GM21529 (cell line): ENCODE measurements around the gene TRIM67.
"Not testable (repeated sequence)": the region's sequence is repeated elsewhere in the genome, so short reads cannot be mapped to it uniquely, and the experiment has no call there.

Experiments used
- ATAC-seq: cut with Tn5 transposase; IDR thresholded peaks from one replicate; pipeline ENCODE4 v1.9.1; 2021; ENCODE audit not compliant: unreplicated experiment

TRIM67 gene

DNA sequence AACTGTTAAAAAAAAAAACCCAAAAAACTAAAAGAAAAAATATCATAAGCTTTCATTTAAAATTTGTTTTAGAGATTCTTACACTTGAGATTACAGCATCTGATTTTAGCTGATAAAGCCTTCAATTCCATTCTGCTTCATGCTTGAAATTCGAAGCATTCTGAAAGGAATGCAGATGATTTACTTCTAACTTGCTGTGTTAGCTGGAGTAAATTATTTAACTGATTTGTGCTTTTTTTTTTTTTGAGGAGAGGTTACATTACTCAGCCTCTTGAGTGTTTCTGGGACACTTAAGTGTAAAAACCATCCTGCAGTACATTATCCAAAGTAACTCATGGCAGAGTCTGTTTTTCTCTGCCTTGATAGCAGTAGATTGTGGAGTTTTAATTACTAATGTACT lies 4.5 kb upstream of the TRIM67 start:
- no peak for ATAC-seq

DNA sequence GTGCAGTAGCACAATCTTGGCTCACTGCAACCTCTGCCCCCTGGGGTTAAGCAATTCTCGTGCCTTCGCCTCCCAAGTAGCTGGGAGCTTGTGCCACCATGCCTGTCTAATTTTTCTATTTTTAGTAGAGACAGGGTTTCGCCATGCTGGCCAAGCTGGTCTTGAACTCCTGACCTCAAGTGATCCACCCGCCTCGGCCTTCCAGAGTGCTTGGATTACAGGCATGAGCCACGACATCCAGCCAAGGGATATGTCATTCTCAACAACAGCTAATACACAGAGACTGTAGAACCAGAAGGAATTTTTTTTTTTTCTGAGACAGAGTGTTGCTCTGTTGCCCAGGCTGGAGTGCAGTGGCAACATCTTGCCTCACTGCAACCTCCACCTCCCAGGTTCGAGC lies 3.7 kb upstream of the TRIM67 start:
- ATAC-seq: not testable (repeated sequence)

DNA sequence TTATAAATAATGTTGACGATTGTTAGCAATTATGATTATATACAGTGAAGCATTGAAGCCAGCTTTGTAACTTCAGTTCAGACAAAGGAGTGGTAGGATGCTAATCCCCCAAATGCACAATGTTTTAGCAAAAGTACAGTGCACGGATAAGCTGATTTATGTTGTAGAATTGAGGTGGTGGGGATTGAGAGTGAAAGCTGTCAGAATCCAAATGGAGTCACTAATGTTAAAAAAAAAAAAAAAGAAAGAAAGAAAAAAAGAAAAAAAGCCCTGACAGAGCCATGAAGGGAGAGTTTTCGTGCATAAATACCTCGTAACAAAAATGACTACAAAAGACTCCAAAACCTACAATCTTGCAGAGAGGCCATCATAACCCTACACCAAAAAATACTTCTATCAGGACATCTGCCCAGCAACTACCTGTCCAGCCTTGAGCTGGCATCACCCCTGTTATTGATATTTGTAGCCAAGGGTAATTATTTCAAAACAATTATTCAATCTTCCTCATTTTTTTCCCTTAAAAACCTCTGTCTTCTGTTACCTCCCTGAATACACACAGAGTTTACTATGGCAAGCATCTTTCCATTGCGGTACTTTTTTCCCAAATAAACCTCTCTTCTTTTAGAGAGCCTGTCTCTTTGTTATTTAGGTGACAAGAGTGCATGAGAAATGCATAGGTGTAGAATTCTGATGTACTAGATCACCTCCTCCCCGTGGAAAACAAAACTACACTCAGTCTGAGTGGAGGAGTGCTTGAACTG lies 2.5 kb upstream of the TRIM67 start:
- no peak for ATAC-seq

DNA sequence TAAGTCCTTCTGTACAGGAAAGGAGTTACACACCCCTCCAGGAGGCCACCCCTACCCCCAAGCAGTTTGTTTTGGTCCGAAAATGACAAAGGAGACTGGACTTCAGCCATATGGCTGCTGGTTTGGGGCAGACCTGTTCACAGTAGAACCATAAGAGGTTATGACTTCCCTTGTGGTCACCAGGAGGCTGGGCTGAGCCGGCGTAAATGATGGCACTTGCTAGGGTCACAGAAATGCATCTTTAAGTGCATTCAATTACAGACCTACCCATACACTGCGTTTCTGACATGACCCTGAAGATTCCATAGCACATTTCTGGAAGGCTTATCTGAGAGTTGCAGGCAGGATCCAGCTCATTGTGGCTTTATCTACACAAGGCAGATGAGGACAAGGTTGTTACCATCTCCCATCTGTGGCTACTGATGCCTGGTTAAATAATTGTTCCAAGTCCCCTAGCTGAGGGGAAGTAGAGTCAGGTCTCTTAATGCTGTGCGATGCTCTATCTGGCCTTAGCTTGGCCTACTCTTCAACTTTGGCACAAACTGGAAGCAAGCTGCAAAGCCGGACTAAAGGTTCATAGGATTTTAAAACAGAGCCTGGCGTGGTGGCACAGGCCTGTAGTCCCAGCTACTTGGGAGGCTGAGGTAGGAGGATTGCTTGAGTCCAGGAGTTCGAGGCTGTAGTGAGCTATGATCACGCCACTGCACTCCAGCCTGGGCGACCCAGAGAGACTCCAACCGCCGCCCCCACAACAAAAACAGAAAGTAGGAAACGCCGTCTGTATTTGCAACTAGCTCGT lies 1.7 kb upstream of the TRIM67 start:
- no peak for ATAC-seq

DNA sequence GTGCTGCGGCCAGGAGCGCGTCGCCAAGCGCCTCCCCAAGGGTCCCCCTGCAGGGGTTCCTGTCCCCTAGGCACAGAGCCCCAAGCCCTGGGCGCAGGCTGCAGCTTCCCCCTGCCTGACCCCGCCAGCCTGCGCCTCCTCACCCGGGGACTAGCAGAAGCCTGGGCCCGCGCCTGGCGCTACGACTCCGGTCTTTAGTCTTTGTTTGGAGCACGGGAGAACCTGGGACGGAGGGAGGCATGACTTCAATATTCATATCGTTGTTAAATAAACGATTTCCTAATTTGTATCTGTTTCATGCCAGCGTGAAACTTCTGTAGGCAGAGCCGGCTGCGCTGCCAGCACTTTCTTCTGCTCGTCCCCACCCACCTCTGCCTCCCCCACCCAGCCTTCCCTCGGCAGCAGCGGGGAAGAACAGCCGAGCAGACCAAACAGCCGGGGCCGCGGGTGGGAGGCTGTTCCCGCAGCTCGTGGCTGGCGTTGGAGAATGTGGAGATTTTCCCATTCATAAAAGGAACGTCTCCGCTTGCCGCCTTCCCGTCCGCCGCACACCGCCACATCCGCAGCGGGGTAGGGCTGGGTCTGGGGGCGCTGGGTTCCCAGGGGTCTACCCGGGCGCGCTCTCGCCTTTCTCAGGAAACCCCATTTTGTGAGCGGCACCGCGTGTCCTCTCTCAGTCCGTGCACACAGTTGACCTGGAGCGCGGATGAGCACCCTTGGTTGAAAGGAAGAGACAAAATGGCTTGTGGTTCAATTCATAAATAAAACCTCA lies 777 bp upstream of the TRIM67 start:
- ATAC-seq: no peak

- no peak for ATAC-seq
Observed at GRCh38 chr1:231162297-231162969, 575 bp downstream of the TRIM67 start.

DNA sequence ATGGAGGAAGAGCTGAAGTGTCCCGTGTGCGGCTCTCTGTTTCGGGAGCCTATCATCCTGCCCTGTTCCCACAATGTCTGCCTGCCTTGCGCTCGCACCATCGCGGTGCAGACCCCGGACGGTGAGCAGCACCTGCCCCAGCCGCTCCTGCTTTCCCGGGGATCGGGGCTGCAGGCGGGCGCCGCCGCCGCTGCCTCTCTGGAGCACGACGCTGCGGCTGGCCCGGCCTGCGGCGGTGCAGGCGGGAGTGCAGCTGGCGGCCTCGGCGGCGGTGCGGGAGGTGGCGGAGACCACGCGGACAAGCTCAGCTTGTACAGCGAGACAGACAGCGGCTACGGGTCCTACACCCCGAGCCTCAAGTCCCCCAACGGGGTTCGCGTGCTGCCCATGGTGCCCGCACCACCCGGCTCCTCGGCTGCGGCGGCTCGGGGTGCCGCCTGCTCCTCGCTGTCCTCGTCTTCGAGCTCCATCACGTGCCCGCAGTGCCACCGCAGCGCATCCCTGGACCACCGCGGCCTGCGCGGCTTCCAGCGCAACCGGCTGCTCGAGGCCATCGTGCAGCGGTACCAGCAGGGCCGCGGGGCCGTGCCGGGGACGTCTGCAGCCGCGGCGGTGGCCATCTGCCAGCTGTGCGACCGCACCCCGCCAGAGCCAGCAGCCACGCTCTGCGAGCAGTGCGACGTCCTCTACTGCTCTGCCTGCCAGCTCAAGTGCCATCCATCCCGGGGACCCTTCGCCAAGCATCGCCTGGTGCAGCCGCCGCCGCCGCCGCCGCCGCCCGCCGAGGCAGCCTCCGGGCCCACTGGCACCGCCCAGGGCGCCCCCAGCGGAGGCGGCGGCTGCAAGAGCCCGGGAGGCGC lies 1.3 kb downstream of the TRIM67 start:
- no peak for ATAC-seq

- ATAC-seq: no peak
Observed at GRCh38 chr1:231163830-231164427, 2.1 kb downstream of the TRIM67 start.

GRCh38 chr1:231165371-231165770 lies 3.5 kb downstream of the TRIM67 start:
- no peak for ATAC-seq

- ATAC-seq: no peak
Observed at GRCh38 chr1:231166398-231166797, 4.5 kb downstream of the TRIM67 start.

DNA sequence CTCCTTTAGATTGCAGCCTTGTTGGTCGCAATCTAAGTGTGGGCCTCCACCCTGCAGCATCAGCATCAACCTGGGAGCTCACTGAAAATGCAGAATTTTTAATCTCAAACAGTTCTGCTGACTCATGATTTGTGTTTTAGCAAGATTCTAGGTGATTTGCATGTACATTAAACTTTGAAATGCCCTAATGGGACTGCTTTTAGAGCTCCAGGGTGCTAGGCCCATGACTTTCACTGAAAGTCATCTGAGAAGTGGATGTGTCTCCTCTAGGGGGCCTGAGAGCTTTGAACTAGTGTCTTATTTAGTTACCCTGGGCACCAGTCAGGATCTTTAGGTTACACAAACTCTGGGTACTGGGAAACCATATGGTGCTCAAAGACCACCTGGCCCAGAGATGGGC lies 9.0 kb downstream of the TRIM67 start:
- no peak for ATAC-seq

GRCh38 chr1:231171623-231172197 lies 9.9 kb downstream of the TRIM67 start:
- ATAC-seq: no peak

- no peak for ATAC-seq
Observed at GRCh38 chr1:231172411-231172810, 10.6 kb downstream of the TRIM67 start.

- no peak for ATAC-seq
Observed at GRCh38 chr1:231176421-231176820, 14.6 kb downstream of the TRIM67 start.

DNA sequence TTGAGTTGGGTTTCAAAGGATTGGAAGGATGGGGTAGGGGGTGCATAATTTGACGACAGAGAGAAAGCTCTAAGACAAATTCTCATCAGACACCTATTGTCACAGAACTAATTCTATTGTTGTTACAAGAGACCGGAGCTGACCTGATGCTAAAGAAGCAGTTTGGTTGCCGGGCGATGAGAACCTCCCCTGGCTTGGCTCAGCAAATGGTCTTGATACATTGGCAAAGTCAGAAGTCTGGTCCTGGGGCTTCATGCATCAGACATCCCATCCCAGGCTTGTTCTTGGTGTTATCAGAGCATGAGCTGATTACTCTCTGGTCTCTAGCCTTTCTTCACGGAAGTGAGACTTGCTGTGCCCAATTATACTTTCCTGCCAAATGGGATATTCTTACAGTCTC lies 15.4 kb downstream of the TRIM67 start:
- ATAC-seq: no peak

DNA sequence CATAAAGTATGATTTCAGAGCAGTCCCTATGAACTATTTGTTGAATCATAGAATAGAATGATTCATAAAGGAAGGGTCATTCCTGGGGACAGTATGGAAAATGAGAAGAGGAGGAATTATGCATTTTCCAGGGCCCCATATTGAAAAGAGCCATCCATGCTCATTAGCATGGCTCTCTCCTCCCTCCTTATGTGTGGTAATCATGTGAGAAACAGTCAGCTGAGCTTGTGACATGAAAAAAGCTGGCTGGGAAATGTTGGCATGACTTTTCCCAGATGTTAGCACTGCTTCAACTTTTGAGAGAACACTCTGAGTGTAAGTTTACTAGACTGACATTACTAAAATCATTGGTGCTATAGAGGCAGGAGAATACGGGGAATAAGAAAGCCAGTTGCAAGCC lies 16.1 kb downstream of the TRIM67 start:
- ATAC-seq: no peak

DNA sequence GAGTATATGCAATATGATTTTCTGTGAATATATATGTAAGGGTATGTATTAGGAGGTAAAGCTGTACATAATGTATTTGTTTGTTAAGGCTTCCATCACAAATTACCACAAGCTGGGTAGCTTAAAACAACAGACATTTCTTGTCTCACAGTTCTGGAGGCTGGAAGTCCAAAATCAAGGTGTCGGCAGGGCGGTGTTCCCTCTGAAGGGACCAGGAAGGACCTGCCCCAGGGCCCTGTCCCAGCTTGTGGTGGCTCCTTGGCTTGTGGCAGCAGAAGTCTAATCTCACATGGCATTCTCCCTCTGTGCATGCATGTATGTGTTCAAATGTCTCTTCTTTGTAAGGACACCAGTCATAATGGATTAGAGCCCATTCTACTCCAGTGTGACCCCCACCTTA lies 17.1 kb downstream of the TRIM67 start:
- no peak for ATAC-seq

- no peak for ATAC-seq
Observed at GRCh38 chr1:231180034-231180433, 18.2 kb downstream of the TRIM67 start.

DNA sequence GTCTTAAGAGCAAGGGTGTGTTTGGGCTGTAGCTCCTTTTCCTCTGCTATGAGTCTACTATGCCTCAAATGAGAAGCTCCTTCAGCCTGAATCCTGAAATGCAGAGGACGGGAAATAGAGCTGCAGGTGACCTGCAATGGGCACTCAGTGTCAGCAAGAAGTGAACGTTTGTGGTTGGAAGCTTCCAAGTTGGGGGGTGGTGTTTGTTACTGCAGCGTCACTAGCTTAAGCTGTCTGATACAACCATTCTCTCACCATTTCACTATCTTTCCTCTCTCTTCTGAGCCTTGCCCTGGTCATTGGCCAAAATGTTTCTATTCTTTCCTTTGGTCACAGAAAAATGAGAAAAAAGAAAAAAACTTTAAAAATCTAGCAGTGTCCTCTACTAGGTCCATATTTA lies 19.4 kb downstream of the TRIM67 start:
- ATAC-seq: no peak
